Measurements from ENCODE around the gene LRRC4C. TPM values are rescaled to one million over a fixed set of nuclear protein-coding genes. Genes with fewer than 3 reads are reported as not detected.

The LRRC4C gene
- total RNA-seq, 1 donor from 2014 or later = 2.2 TPM

DNA sequence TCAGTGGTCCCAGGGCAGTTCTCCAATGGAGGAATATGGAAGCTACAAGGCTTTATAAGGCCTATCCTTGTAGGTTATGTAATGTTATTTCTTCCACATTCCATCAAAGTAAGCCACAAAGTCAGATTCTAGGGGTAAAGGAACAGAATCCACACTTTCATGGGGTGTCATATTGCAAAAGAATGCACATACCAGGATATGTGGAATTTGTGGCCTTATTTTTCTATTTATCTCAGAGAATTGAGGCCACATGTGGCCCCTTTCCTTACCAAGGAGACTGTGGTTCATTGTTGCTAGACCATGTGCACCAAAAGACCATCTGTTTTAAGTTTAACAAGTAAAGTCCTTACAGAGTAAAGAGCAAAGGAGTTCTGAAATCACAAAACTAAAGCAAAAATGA lies 12.9 kb downstream of the LRRC4C start:
- no peak overlapping the region for H3K4me3 ChIP-seq
- no peaks in the 10 kb centered on the region for H3K9me3 ChIP-seq
- no peaks in the 10 kb centered on the region for H3K36me3 ChIP-seq
- no peak overlapping the region for H3K27ac ChIP-seq
- ATAC-seq (no peak), DNase-seq (no peak)
- intact Hi-C loops (cut with DNase I) = no loop called here
- no peaks in the 10 kb centered on the region for H3K27me3 ChIP-seq
- H3K4me1 ChIP-seq = no peaks in the 10 kb centered on the region
- TF ChIP-seq, protein P1, sequence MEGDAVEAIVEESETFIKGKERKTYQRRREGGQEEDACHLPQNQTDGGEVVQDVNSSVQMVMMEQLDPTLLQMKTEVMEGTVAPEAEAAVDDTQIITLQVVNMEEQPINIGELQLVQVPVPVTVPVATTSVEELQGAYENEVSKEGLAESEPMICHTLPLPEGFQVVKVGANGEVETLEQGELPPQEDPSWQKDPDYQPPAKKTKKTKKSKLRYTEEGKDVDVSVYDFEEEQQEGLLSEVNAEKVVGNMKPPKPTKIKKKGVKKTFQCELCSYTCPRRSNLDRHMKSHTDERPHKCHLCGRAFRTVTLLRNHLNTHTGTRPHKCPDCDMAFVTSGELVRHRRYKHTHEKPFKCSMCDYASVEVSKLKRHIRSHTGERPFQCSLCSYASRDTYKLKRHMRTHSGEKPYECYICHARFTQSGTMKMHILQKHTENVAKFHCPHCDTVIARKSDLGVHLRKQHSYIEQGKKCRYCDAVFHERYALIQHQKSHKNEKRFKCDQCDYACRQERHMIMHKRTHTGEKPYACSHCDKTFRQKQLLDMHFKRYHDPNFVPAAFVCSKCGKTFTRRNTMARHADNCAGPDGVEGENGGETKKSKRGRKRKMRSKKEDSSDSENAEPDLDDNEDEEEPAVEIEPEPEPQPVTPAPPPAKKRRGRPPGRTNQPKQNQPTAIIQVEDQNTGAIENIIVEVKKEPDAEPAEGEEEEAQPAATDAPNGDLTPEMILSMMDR (IDR thresholded peaks at IDR 0.05) = no peak

DNA sequence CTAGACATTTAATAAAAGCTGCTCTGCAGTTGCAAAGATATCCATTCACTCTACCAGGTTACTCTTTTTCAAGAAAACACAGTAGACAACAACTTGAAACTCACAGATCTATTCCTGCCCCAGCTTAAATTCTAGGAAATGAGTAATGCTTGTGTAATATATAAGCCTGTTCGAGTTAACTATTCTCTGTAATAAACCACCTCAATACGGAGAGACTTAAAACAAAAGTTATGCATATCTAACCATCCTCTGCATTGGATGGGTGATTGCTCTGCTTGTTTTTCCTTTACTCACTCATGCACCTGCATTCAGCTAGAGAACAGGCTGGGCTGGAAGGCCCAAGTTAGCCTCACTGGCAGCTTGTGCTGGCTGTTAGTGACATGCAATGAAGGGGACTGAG lies 13.3 kb downstream of the LRRC4C start:
- TF ChIP-seq, protein P1 (IDR thresholded peaks at IDR 0.05) = no peak
- no peaks in the 10 kb centered on the region for H3K27me3 ChIP-seq
- H3K9me3 ChIP-seq = no peaks in the 10 kb centered on the region
- no peak overlapping the region for H3K27ac ChIP-seq
- no peaks in the 10 kb centered on the region for H3K4me1 ChIP-seq
- H3K4me3 ChIP-seq = no peak overlapping the region
- ATAC-seq = no peak
- intact Hi-C loops (cut with DNase I) = no loop called here
- DNase-seq = no peak
- H3K36me3 ChIP-seq = no peaks in the 10 kb centered on the region

DNA sequence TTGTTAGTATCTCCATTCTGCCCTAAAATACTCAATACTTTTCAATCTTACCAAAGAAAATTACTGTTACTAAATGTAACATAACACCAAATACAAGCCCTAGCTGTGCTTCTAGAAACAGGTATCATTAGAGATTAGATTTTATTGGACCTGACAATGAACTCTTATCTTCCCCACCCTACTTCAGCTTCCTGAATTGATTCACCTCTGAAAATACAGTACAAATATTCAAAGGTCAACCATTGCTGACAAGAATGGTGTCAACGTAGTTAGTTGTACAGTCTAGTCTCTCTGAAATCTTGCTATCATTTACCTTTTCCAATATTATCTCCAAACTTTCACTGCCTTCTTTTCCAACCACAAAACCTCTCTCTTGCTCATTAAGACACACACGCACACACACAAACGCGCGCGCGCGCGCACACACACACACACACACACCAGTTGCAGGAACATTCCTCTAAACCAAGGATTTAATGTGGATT lies 22.4 kb downstream of the LRRC4C start:
- TF ChIP-seq, protein P1 (IDR thresholded peaks at IDR 0.05) = no peak
- no peaks in the 10 kb centered on the region for H3K4me1 ChIP-seq
- H3K27me3 ChIP-seq = no peaks in the 10 kb centered on the region
- H3K36me3 ChIP-seq = no peaks in the 10 kb centered on the region
- ATAC-seq (no peak), DNase-seq (no peak)
- H3K9me3 ChIP-seq = no peaks in the 10 kb centered on the region
- H3K27ac ChIP-seq = no peak overlapping the region
- intact Hi-C loops (cut with DNase I) = no loop called here
- no peak overlapping the region for H3K4me3 ChIP-seq

DNA sequence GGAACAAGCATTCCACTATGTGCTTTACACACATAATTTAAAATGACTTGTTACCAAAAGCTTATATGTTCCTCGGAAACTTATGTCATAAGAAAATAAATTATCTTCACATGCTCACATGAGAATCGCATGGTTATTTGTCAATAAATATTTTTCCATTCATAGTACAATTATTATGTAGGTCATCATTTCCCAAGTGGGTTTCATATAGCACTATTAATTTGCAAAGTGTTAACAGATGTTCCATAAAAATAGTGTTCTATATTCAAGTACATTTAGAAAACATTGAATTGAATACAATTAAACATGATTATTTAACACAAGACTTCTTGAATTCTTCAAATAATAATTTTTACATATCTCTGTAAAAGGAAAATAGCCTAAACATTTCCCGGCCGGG lies 23.9 kb downstream of the LRRC4C start:
- TF ChIP-seq, protein P1 (IDR thresholded peaks at IDR 0.05) = no peak
- intact Hi-C loops (cut with DNase I) = no loop called here
- Histone ChIP-seq H3K4me1 (no peaks in the 10 kb centered on the region), H3K27me3 (no peaks in the 10 kb centered on the region), H3K4me3 (no peak overlapping the region), H3K27ac (no peak overlapping the region), H3K36me3 (no peaks in the 10 kb centered on the region), H3K9me3 (no peaks in the 10 kb centered on the region)
- ATAC-seq (no peak), DNase-seq (no peak)

DNA sequence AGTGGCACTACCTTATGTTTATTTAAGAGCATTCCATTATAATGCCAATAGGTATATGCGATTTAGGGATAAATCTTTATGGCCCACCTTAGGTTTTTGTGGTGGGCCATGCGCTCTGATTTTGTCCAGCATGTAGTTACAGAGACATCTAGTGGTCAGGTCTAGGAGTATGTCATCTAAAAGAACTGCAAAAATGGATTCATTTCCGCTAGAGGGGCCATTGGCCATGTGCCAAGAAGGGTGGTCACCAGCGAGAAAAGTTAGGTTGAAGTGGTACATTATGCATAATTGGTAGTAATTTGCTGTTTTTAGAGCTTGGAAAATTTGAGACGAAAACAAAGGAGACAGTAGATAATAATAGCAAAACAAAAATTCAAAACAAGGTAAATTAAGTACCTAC lies 27.7 kb downstream of the LRRC4C start:
- H3K27me3 ChIP-seq = no peaks in the 10 kb centered on the region
- no peak overlapping the region for H3K4me3 ChIP-seq
- H3K27ac ChIP-seq = no peak overlapping the region
- H3K9me3 ChIP-seq = no peaks in the 10 kb centered on the region
- intact Hi-C loops (cut with DNase I) = no loop called here
- TF ChIP-seq, protein P1 (IDR thresholded peaks at IDR 0.05) = peak; percentile 41
- ATAC-seq (no peak), DNase-seq (no peak)
- H3K36me3 ChIP-seq = no peaks in the 10 kb centered on the region
- H3K4me1 ChIP-seq = no peaks in the 10 kb centered on the region

DNA sequence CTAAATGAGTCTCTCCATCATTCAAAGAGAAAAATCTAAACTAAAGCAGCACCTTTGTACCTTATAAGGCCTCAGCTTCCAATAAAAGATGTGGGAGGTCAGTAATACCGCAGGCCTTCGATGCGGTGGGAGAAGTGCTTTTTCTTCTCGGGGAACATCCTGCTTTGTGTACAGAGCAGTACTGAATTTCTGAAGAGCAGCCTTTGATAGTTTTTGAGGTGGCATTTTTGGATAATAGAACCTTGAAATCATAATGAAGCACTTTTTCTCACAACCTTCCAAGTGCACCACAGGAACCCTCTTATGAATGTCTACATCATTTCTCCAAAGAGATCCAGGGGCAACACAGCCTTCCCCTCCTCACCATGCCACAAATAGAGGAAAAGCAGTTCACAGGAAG lies 39.6 kb downstream of the LRRC4C start:
- no peaks in the 10 kb centered on the region for H3K36me3 ChIP-seq
- intact Hi-C loops (cut with DNase I) = no loop called here
- DNase-seq (no peak), ATAC-seq (no peak)
- H3K27me3 ChIP-seq = no peaks in the 10 kb centered on the region
- TF ChIP-seq, protein P1 (IDR thresholded peaks at IDR 0.05) = no peak
- no peaks in the 10 kb centered on the region for H3K4me1 ChIP-seq
- H3K4me3 ChIP-seq = no peak overlapping the region
- H3K27ac ChIP-seq = no peak overlapping the region
- no peaks in the 10 kb centered on the region for H3K9me3 ChIP-seq

Measured in upper lobe of right lung (tissue), 1 donor.